Neural crest cell (in vitro differentiated cells): ENCODE measurements around the gene FNDC3B. TPM values are rescaled to one million over a fixed set of nuclear protein-coding genes. Genes with fewer than 3 reads are reported as not detected.
A peak's percentile ranks its signal among the peaks of the same experiment; 100 is the strongest.

Experiments used
- DNase-seq: peaks from one replicate; pipeline ENCODE4 v3.0.0; 2021; ENCODE audit warnings: low read depth, mixed read lengths, low spot score
- H3K27ac Mint-ChIP-seq: one replicate; pipeline ENCODE4 v1.8.0; 2021; ENCODE audit warnings: mild to moderate bottlenecking, mixed read lengths; ENCODE audit not compliant: unreplicated experiment
- H3K27me3 Mint-ChIP-seq: 2 replicates; pipeline ENCODE4 v1.8.0; 2021; ENCODE audit warnings: low read depth, mild to moderate bottlenecking, mixed read lengths
- H3K36me3 Mint-ChIP-seq: 2 replicates; pipeline ENCODE4 v1.8.0; 2021; ENCODE audit warnings: low read depth, mild to moderate bottlenecking, mixed read lengths
- H3K4me1 Mint-ChIP-seq: 2 replicates; pipeline ENCODE4 v1.8.0; 2021; ENCODE audit warnings: mixed read lengths
- H3K4me3 Mint-ChIP-seq: one replicate; pipeline ENCODE4 v1.8.0; 2021; ENCODE audit warnings: mild to moderate bottlenecking, mixed read lengths
- H3K9me3 Mint-ChIP-seq: 2 replicates; pipeline ENCODE4 v1.8.0; 2021; ENCODE audit warnings: mixed read lengths
- total RNA-seq: library from RNA; stranded (reverse); gene quantifications from 2 replicates; pipeline ENCODE4 v1.2.1, GENCODE V29; 2021
- TF ChIP-seq, protein P1 (sequence below): fragments of 200-600 bp; sonication (generic); conservative IDR thresholded peaks from 2 replicates; pipeline ENCODE4 v1.5.0; 2021; ENCODE audit warnings: antibody characterized with exemption, mild to moderate bottlenecking

Gene FNDC3B
- total RNA-seq, 1 donor from 2014 or later: 41.5 TPM

DNA sequence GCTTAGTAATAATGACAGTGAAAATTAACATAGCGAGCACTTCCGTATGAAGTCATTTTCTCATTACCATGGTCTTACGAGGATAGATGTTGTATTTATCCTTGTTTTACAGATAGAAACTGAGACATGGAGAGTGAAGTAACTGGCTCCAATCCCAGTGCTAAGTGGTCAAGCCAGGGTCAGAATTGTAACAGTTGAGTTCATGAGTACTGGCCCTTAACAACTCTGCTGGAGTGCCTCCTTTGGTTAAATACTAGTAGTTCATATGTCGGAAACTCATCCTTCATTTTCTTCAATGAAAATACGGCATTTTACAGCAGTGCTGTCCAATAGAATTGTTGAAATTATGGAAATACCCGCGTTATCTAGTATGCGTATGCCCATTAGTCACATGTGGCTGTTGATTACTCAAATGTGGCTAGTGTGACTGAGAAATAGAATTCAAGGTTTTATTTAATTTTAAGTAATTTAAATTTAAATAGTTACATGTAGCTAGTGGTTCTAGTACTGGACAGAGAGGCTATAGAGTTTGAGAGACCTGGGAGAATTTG lies 32.5 kb downstream of the FNDC3B start:
- no peak overlapping the region for H3K4me3 Mint-ChIP-seq
- H3K4me1 Mint-ChIP-seq: peaks cover 70% of the 10 kb centered on the region
- no peak for DNase-seq
- H3K27me3 Mint-ChIP-seq: no peaks in the 10 kb centered on the region
- no peak overlapping the region for H3K27ac Mint-ChIP-seq
- TF ChIP-seq, protein P1, sequence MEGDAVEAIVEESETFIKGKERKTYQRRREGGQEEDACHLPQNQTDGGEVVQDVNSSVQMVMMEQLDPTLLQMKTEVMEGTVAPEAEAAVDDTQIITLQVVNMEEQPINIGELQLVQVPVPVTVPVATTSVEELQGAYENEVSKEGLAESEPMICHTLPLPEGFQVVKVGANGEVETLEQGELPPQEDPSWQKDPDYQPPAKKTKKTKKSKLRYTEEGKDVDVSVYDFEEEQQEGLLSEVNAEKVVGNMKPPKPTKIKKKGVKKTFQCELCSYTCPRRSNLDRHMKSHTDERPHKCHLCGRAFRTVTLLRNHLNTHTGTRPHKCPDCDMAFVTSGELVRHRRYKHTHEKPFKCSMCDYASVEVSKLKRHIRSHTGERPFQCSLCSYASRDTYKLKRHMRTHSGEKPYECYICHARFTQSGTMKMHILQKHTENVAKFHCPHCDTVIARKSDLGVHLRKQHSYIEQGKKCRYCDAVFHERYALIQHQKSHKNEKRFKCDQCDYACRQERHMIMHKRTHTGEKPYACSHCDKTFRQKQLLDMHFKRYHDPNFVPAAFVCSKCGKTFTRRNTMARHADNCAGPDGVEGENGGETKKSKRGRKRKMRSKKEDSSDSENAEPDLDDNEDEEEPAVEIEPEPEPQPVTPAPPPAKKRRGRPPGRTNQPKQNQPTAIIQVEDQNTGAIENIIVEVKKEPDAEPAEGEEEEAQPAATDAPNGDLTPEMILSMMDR: no peak
- no peaks in the 10 kb centered on the region for H3K9me3 Mint-ChIP-seq
- H3K36me3 Mint-ChIP-seq: peaks cover 2% of the 10 kb centered on the region

DNA sequence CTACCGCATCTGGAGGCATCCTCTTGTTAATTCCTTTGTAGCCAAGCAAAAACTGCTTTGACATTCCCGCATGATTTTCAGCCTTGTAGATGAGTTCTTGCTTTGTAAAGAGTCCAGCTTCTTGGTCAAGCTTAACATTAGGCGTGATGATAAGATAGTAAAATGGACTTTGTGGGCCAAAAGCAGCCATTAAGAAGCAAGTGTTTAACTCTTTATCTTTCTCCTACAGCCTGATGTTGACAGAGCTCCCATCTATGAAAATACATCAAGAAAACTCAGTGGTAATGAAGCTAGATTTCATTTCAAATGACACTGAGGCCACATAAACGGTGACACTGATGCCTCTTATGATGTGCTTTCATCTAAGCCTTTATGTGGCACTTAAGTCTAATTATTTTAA lies 33.2 kb downstream of the FNDC3B start:
- DNase-seq: no peak
- Mint-ChIP-seq H3K27ac (no peak overlapping the region), H3K36me3 (peaks cover 2% of the 10 kb centered on the region), H3K9me3 (no peaks in the 10 kb centered on the region), H3K4me1 (peaks cover 73% of the 10 kb centered on the region), H3K4me3 (no peak overlapping the region), H3K27me3 (no peaks in the 10 kb centered on the region)
- TF ChIP-seq, protein P1: no peak

DNA sequence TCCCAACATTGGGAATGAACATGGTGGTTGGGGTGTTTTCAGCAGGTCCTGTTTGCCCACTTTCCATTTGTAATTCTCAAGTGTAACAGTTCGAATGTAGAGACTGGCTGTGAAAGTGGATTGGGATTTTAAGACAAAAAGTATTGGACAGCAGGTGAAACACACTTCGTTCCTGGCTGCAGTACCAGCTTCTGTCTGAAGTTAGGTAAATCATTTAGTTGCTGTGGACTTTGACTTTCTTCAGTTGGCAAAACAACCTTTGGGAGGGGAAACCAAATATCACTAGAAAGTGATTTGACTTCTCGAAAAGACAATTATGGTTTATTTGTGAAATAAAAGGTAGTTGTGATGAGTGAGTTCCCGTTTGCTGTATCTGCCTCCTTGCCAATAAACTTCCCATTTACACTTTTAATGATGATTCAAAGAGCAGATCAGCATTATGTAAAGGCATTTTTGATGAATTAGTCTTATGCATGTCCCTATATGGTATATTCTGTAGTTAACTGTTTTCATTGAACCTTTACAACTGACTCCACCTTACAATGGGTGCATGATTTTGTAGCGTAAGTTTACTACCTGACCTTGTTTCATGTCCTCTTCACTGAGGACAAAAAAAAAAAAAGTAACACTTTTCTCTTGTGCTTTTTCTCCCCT lies 34.0 kb downstream of the FNDC3B start:
- Mint-ChIP-seq H3K36me3 (peaks cover 2% of the 10 kb centered on the region), H3K4me3 (no peak overlapping the region), H3K9me3 (no peaks in the 10 kb centered on the region), H3K4me1 (peaks cover 74% of the 10 kb centered on the region), H3K27me3 (no peaks in the 10 kb centered on the region), H3K27ac (peak overlapping the region; percentile 50)
- DNase-seq: no peak
- TF ChIP-seq, protein P1: no peak

DNA sequence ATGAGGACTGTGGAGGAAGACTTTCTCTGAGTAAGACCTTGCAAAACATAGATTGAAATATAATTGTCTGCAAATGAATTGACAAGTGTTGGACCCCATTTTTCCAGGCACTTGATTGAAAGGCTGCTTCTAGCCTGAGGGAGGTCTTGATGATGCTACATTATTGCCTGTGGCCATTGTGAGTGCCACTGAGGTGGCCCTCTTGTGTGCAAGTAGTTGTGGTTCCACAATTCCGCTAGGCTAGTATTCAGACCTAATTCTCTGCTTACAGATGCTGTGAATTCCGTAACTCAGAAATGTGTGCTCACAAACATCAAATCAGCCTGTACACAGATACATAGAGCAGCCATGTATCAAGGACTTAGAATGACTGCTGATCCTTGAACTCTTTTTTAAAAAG lies 34.7 kb downstream of the FNDC3B start:
- no peak for DNase-seq
- Mint-ChIP-seq H3K9me3 (no peaks in the 10 kb centered on the region), H3K27ac (no peak overlapping the region), H3K27me3 (no peaks in the 10 kb centered on the region), H3K4me1 (peaks cover 74% of the 10 kb centered on the region), H3K36me3 (peaks cover 2% of the 10 kb centered on the region), H3K4me3 (no peak overlapping the region)
- TF ChIP-seq, protein P1: no peak

DNA sequence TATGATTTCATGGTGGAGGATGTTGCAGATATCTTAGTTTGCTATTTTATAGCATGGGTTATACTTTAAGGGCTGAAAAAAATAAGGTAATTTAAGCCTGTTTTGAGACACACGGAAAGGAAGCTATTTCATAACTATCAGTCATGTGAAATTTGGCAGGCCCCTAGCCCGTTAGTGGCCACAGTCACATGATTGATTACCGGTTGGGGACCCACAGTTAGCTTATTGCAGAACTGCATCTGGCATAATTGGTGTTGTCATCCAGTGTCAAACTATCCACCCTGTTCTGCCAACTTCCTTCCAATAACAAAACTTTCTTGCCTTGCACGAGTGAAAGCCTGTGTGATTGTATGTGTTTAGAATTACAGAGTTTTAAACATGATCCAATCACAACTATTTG lies 35.2 kb downstream of the FNDC3B start:
- TF ChIP-seq, protein P1: no peak
- H3K9me3 Mint-ChIP-seq: no peaks in the 10 kb centered on the region
- DNase-seq: no peak
- peaks cover 72% of the 10 kb centered on the region for H3K4me1 Mint-ChIP-seq
- H3K27ac Mint-ChIP-seq: peak overlapping the region; percentile 14
- no peak overlapping the region for H3K4me3 Mint-ChIP-seq
- peaks cover 2% of the 10 kb centered on the region for H3K36me3 Mint-ChIP-seq
- H3K27me3 Mint-ChIP-seq: no peaks in the 10 kb centered on the region
